Activated gamma-delta T cell treated with Interleukin-2 at 50 U/mL for 16 hours (primary cell): Measurements from ENCODE around the gene ABI1.

ENCODE experiments used
- DNase-seq: peaks from one replicate; pipeline ENCODE4 v3.0.0-alpha.2; 2020

Gene ABI1

DNA sequence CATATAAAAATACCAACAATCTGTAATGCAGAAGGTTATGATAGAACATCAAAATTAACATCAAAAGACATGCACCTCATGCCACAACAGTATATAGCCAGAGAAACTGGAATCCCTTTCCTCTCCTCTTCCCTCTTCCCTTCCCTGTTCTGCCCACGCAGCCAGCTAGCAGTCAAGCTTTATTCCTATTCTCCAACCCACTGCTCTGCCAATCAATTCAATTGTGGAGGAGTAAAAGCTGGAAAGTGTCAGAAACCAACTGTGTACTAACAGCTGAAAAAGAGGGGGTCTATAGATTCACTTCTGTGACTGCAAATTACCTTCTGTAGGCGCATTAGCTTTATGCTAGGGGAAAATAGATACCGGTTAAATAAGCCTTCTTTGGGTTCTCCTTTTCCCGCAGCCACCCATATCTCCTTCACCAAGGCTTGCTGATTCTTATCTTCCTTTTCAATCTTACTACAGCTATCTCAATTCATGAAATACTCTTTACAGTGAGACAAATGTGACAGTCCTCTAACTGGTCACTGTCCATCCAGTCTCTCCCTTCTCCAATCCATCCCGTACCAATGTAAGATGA lies 16.3 kb downstream of the ABI1 start:
- DNase-seq: no peak

GRCh38 chr10:26843736-26844135 lies 17.0 kb downstream of the ABI1 start:
- no peak for DNase-seq

DNA sequence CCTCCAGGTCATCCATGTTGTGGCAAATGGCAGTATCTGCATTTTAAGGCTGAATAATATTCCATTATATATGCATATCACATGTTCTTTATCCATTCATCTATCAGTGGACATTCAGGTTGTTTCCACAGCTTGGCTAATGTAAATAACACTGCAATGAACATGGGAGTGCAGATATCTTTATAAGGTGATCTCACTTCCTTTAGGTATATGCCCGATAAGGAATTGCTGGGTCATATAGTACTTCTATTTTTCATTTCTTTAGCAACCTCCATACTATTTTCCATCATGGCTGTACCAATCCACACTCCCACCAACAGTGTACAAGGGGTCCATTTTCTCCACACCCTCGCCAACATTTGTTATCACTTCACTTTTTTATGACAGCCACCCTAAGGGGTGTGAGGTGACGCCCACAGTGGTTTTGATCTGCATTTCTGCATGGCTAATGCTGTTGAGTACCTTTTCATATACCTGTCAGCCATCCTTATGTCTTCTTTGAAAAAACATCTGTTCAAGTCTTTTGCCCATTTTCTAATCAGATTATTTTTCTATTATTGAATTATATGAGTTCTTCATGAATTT lies 18.9 kb downstream of the ABI1 start:
- DNase-seq: no peak

- DNase-seq: no peak
Measured at GRCh38 chr10:26840938-26841732, 19.6 kb downstream of the ABI1 start.

GRCh38 chr10:26839966-26840627 lies 20.7 kb downstream of the ABI1 start:
- DNase-seq: no peak

- no peak for DNase-seq
Measured at GRCh38 chr10:26837139-26837538, 23.6 kb downstream of the ABI1 start.

- DNase-seq: no peak
Measured at GRCh38 chr10:26835025-26835424, 25.7 kb downstream of the ABI1 start.

DNA sequence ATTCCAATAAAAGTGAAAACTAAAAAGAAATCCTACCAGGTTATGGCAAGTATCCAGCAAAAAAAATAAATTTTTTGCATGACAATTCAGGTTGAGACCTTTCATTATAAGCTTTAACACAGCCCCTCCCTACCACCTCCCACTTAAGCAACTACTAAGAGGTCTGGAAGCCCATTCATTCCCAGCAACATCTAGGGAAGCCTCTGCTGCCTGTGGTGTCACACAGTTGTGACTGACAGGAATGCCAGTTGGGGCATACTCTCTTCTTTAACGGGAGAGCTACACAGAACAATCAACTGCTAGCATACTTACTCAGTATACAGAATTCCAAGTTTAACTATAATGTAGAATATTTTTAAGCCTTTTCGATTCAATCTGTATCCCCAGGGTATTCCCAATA lies 27.8 kb downstream of the ABI1 start:
- no peak for DNase-seq

GRCh38 chr10:26831936-26832335 lies 28.8 kb downstream of the ABI1 start:
- DNase-seq: no peak

DNA sequence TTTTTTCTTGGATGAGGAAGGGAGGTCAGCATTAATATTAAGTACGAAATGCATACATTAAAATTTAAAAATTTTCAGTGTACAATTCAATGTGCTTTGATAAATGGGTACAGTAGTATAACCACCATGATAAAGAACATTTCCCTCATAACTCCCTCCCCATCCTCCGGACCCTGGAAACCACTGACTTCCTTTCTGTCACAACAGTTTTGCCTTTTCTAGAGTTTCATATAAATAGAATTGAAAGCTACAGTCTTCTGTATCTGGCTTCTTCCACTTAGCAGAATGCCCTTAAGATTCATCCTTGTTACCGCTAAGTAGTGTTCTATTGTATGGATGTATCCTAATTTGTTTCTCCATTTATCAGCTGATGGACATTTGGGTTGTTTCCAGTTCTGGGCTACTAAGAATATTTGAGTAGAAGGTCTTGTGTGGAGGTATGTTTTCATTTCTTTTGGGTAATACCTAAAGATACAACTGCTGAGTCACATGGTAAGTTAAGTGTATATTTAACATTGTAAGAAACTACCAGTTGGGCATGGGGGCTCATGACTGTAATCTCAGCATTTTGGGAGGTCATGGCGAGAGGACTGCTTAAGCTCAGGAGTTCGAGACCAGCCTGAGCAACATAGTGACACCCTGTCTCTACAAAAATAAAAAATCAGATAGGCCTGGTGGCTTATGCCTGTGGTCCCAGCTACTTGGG lies 30.8 kb downstream of the ABI1 start:
- no peak for DNase-seq

DNA sequence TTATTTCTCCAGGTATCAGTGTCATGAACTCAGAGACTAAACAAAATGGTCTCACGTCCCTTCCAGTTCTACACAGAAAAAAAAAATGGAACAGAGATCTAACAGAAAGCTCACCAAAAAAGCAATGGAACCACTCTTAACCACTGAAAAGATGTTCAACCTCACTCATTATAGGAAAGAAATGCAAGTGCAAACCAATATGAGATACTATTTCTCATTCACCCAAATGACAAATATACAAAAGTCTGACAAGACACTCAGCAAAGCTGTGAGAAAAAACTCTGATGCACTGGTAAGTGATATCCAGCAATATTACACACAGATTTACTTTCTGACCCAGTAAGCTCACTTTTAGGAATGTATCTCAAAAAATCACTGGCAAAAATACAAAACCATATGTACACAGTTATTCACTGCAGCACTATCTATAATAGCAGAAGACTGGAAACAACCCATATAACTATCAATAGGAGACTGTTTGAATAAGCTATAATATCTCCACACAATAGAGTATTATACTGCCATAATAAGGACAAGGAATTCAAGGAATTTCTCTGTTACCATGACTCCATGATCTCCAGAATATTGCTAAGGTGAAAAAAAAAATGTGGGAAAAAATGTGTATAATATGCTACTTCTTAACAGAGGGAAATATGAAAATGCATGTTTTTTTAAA lies 36.6 kb downstream of the ABI1 start:
- no peak for DNase-seq

DNA sequence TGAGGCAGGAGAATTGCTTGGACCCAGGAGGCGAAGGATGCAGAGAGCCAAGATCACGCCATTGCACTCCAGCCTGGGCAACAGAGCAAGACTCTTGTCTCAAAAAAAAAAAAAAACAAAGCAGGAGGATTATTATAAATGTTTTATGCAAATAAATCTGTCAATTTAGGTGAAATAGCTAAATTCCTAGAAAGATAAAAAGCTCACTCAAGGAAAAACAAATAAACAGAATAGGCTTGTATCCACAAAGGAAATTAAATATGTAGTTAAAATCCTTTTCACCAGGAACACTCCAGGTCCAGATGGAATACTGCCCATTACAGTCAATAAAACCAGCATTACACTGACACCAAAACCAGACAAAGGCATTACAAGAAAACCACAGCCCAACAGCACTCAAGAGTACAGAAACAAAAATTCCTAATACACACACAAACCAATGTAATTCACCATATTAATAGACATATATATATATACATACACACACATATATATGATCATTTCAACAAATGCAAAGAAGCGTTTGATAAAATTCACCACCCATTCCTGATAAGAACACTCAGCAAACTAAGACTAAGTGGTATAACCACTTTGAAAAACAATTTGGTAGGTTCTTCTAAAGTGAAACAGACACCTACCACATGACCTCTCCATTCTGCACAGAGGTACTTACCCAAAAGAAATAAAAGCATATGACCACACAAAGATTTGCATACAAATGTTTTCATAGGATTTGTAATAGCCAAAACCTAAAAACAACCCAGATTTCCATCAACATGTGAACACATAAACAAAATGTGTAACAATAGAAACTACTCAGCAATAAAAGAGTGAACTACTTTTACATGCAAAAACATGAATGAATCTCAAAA lies 38.8 kb downstream of the ABI1 start:
- DNase-seq: no peak

- no peak for DNase-seq
Measured at GRCh38 chr10:26815500-26815899, 45.3 kb downstream of the ABI1 start.

- DNase-seq: no peak
Measured at GRCh38 chr10:26810435-26811026, 50.2 kb downstream of the ABI1 start.

- DNase-seq: no peak
Measured at GRCh38 chr10:26809973-26810372, 50.8 kb downstream of the ABI1 start.

GRCh38 chr10:26807532-26807931 lies 53.2 kb downstream of the ABI1 start:
- no peak for DNase-seq

GRCh38 chr10:26806557-26806956 lies 54.2 kb downstream of the ABI1 start:
- DNase-seq: no peak

DNA sequence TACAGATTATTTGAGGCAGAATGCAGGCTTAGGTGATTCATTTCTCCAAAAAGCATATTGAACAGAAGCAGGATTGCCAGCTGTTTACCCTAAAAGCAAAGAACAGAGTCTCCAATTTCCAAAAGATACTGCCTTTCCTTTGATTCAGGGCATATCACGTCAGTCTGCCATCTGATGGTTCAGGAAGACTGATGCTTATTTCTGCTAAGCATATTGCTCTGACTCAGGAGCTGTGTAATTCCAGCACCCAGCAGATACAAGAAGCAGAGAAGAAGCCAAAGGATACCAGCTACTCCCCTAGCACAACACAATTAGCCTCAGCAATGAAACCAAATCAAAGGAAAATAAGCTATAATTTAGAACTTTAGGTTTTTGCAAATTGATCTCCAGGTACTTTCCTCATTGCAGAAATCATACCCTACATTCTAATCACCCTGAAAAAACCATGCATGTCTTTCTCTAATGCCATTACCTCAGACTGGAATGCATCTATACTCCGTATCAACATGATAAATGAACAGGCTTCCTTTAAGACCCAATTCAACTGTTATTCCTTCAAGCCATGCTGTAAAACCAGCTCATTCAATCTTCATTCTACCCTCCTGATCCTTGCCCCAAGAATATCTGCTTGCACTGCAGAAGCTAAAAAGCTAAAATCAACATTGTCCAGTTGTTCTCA lies 55.1 kb downstream of the ABI1 start:
- no peak for DNase-seq

GRCh38 chr10:26804418-26805393 lies 56.1 kb downstream of the ABI1 start:
- DNase-seq: no peak
